Subcutaneous abdominal adipose tissue (tissue), 5 donors: ENCODE results near the gene CDK16.

Experiments used
- H3K27ac ChIP-seq: one replicate; pipeline ENCODE4 v1.7.0; 2013; ENCODE audit warnings: low read depth, mild to moderate bottlenecking, inconsistent platforms, low read length, moderate library complexity
- H3K27me3 ChIP-seq, 5 donors: one replicate each; pipeline ENCODE4 v1.7.0; 2013; ENCODE audit warnings: low read length in 5 of 5, inconsistent platforms in 1 of 5; ENCODE audit not compliant: control insufficient read depth in 5 of 5, insufficient read depth in 4 of 5
- H3K36me3 ChIP-seq, 5 donors: one replicate each; pipeline ENCODE4 v1.7.0; 2013; ENCODE audit warnings: low read length in 5 of 5; ENCODE audit not compliant: control insufficient read depth in 5 of 5, insufficient read depth in 5 of 5
- H3K4me1 ChIP-seq, 5 donors: one replicate each; pipeline ENCODE4 v1.7.0; 2013; ENCODE audit warnings: low read length in 5 of 5, mild to moderate bottlenecking in 3 of 5, moderate library complexity in 1 of 5; ENCODE audit not compliant: control insufficient read depth in 5 of 5, insufficient read depth in 5 of 5
- H3K4me3 ChIP-seq, 5 donors: one replicate each; pipeline ENCODE4 v1.7.0; 2013; ENCODE audit warnings: low read length in 5 of 5, low read depth in 1 of 5
- H3K9ac ChIP-seq, 5 donors: one replicate each; pipeline ENCODE4 v1.7.0; 2013; ENCODE audit warnings: low read length in 5 of 5, mild to moderate bottlenecking in 4 of 5, moderate library complexity in 3 of 5
- H3K9me3 ChIP-seq, 5 donors: one replicate each; pipeline ENCODE4 v1.7.0; 2013; ENCODE audit warnings: low read length in 5 of 5; ENCODE audit not compliant: control insufficient read depth in 5 of 5
- donor health status: healthy.
- donor health status: healthy.
- donor health status: healthy.
- donor health status: healthy.
- donor health status: healthy.

Gene CDK16

GRCh38 chrX:47266643-47267042 lies 48.2 kb downstream of the CDK16 start:
- Histone ChIP-seq H3K27me3 (peaks cover 0 to 14% (median 9%) of the 10 kb centered on the region in 5 donors), H3K4me3 (no peak overlapping the region), H3K9ac (no peak overlapping the region), H3K9me3 (no peaks in the 10 kb centered on the region), H3K36me3 (no peaks in the 10 kb centered on the region), H3K27ac (no peak overlapping the region), H3K4me1 (no peaks in the 10 kb centered on the region)

GRCh38 chrX:47272013-47272408 lies 53.5 kb downstream of the CDK16 start:
- Histone ChIP-seq H3K4me1 (no peaks in the 10 kb centered on the region), H3K9ac (no peak overlapping the region), H3K27ac (no peak overlapping the region), H3K36me3 (no peaks in the 10 kb centered on the region), H3K4me3 (no peak overlapping the region), H3K27me3 (peaks cover 0 to 6% (median 4%) of the 10 kb centered on the region in 5 donors), H3K9me3 (no peaks in the 10 kb centered on the region)

GRCh38 chrX:47273011-47273730 lies 54.7 kb downstream of the CDK16 start:
- no peak overlapping the region for H3K9ac ChIP-seq
- H3K4me3 ChIP-seq: no peak overlapping the region
- H3K27ac ChIP-seq: no peak overlapping the region
- H3K36me3 ChIP-seq: no peaks in the 10 kb centered on the region
- no peaks in the 10 kb centered on the region for H3K9me3 ChIP-seq
- H3K4me1 ChIP-seq: no peaks in the 10 kb centered on the region
- peaks cover 0 to 6% (median 4%) of the 10 kb centered on the region in 5 donors for H3K27me3 ChIP-seq

- no peak overlapping the region for H3K4me3 ChIP-seq
Observed at GRCh38 chrX:47278691-47279090, 60.2 kb downstream of the CDK16 start.

More at GRCh38 chrX:47278691-47279090, 60.2 kb downstream of the CDK16 start:
- peaks cover 0 to 17% (median 7%) of the 10 kb centered on the region in 5 donors for H3K27me3 ChIP-seq
- H3K9ac ChIP-seq: no peak overlapping the region
- no peaks in the 10 kb centered on the region for H3K4me1 ChIP-seq
- no peaks in the 10 kb centered on the region for H3K36me3 ChIP-seq
- no peak overlapping the region for H3K27ac ChIP-seq
- H3K9me3 ChIP-seq: no peaks in the 10 kb centered on the region
